Fibroblast of pulmonary artery (primary cell): ENCODE data around the gene CUL5.
A peak's percentile ranks its signal among the peaks of the same experiment; 100 is the strongest.
"Not testable (repeated sequence)": the region's sequence is repeated elsewhere in the genome, so short reads cannot be mapped to it uniquely, and the experiment has no call there.

ENCODE experiments used
- DNase-seq: peaks from one replicate; pipeline ENCODE4 v3.0.0-alpha.2; 2010; ENCODE audit warnings: low read depth
- H3K4me3 ChIP-seq: replicated peaks from 2 replicates; pipeline ENCODE4 v1.5.1; 2011; ENCODE audit warnings: low read depth, mild to moderate bottlenecking, control low read depth, low read length, moderate library complexity
- CTCF ChIP-seq: IDR thresholded peaks from 2 replicates; pipeline ENCODE4 v1.5.1; 2011; ENCODE audit warnings: mild to moderate bottlenecking, control low read depth, low read length, inconsistent platforms; ENCODE audit errors: missing control alignments

CUL5 gene

GRCh38 chr11:108019870-108020540 lies 11.3 kb downstream of the CUL5 start:
- TF ChIP-seq CTCF = no peak
- peak; percentile 32 for DNase-seq

GRCh38 chr11:108025387-108026080 lies 16.8 kb downstream of the CUL5 start:
- no peak overlapping the region for H3K4me3 ChIP-seq
- no peak for DNase-seq
- no peak for TF ChIP-seq CTCF

More at GRCh38 chr11:108019870-108020540, 11.3 kb downstream of the CUL5 start:
- H3K4me3 ChIP-seq = no peak overlapping the region

GRCh38 chr11:108027057-108027456 lies 18.4 kb downstream of the CUL5 start:
- no peak for DNase-seq
- H3K4me3 ChIP-seq = no peak overlapping the region
- no peak for TF ChIP-seq CTCF

- not testable (repeated sequence) for H3K4me3 ChIP-seq, DNase-seq
Observed at GRCh38 chr11:108028822-108029441, 20.2 kb downstream of the CUL5 start.

- not testable (repeated sequence) for H3K4me3 ChIP-seq, DNase-seq
Observed at GRCh38 chr11:108031604-108032003, 22.9 kb downstream of the CUL5 start.

- no peak overlapping the region for H3K4me3 ChIP-seq
- DNase-seq = no peak
- no peak for TF ChIP-seq CTCF
Observed at GRCh38 chr11:108032800-108033199, 24.1 kb downstream of the CUL5 start.

- no peak overlapping the region for H3K4me3 ChIP-seq
- DNase-seq = no peak
- no peak for TF ChIP-seq CTCF
Observed at GRCh38 chr11:108034034-108034433, 25.3 kb downstream of the CUL5 start.
